Hepatocyte (in vitro differentiated cells): ENCODE results near the gene YARS1.

Experiments
- EZH2 ChIP-seq: fragments of 200-600 bp; sonication (generic); IDR thresholded peaks from 2 replicates; pipeline ENCODE4 v1.6.1; 2016; ENCODE audit warnings: antibody characterized with exemption, mild to moderate bottlenecking, borderline replicate concordance
- EZH2phosphoT487 ChIP-seq: fragments of 200-600 bp; sonication (generic); IDR thresholded peaks from one replicate; pipeline ENCODE4 v1.6.1; 2018; ENCODE audit warnings: antibody characterized with exemption, mild to moderate bottlenecking, low read depth, moderate library complexity; ENCODE audit not compliant: unreplicated experiment, severe bottlenecking
- TF ChIP-seq, protein P1 (sequence below): fragments of 200-600 bp; sonication (generic); IDR thresholded peaks from 2 replicates; pipeline ENCODE4 v1.5.1; 2016; ENCODE audit warnings: antibody characterized with exemption, mild to moderate bottlenecking; ENCODE audit not compliant: poor library complexity

DNA sequence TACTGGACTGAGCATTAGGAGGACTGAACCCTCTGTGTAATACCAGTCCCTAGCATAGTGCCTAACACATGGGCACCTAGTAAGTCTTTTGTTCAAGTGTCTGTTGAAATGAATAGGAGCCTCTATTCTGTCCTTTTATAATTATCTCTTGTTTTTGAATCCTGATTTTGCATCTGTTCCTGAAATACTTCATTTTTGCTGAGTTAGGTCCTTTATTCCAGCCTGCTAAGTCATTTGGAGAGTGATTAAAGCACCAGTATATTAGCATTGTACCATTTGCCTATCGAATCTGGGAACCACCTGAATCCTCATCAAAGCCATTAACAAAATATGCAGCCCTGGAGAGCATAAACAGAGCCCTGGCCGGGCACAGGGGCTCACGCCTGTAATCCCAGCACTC, 32.3 kb downstream of the YARS1 start:
- TF ChIP-seq, protein P1, sequence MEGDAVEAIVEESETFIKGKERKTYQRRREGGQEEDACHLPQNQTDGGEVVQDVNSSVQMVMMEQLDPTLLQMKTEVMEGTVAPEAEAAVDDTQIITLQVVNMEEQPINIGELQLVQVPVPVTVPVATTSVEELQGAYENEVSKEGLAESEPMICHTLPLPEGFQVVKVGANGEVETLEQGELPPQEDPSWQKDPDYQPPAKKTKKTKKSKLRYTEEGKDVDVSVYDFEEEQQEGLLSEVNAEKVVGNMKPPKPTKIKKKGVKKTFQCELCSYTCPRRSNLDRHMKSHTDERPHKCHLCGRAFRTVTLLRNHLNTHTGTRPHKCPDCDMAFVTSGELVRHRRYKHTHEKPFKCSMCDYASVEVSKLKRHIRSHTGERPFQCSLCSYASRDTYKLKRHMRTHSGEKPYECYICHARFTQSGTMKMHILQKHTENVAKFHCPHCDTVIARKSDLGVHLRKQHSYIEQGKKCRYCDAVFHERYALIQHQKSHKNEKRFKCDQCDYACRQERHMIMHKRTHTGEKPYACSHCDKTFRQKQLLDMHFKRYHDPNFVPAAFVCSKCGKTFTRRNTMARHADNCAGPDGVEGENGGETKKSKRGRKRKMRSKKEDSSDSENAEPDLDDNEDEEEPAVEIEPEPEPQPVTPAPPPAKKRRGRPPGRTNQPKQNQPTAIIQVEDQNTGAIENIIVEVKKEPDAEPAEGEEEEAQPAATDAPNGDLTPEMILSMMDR: no peak
- TF ChIP-seq EZH2: no peak
- no peak for TF ChIP-seq EZH2phosphoT487
